ENCODE data around the gene HCK. TPM values are rescaled to one million over a fixed set of nuclear protein-coding genes. Genes with fewer than 3 reads are reported as not detected.
A peak's percentile ranks its signal among the peaks of the same experiment; 100 is the strongest.
"Not testable (repeated sequence)": the region's sequence is repeated elsewhere in the genome, so short reads cannot be mapped to it uniquely, and the experiment has no call there.

HCK gene
- total RNA-seq, 1 donor from 2014 or later, result 0.23 TPM

DNA sequence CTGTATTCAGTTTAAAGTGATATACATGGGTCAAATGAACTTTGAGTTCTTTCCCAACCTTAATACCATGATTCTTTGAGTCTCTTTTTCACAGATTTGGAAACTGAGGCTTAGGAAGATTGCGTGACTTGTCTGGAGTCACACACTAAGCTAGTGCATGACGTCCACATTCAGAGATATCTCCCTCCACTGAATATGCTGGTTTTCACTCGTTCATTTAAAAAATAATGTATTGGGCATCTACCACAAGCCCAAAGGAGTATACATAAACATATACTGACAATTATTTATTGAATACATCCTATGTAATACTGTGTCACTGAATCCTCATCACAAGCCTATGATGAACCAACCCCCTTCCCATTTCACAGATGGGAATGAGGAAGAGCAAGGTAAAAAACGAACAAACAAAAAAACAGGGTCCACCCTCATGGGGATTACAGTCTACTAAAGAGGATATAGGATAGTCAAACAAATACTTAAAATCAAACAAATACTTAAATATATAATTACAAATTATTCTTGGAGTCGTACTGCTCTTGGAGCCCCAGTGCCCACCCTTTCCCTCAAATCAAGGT is 56.9 kb downstream of the HCK start:
- no peaks in the 10 kb centered on the region for H3K9me3 Mint-ChIP-seq
- H3K27ac Mint-ChIP-seq, result no peak overlapping the region
- intact Hi-C loops (cut with micrococcal nuclease), result loop anchor here (1.0 to 5.0 kb wide), 5 partner anchors 98 to 249 kb away; partner anchors contain the start of genes ASXL1, PDRG1, PLAGL2 and POFUT1
- peaks cover 32% of the 10 kb centered on the region for H3K4me1 Mint-ChIP-seq (ENCODE audit: low read depth)
- H3K27me3 Mint-ChIP-seq (ENCODE audit: insufficient read depth), result peaks cover 8% of the 10 kb centered on the region
- no peak for DNase-seq (ENCODE audit: low spot score)
- no peak overlapping the region for H3K4me3 Mint-ChIP-seq
- peaks cover 6% of the 10 kb centered on the region for H3K36me3 Mint-ChIP-seq (ENCODE audit: low read depth)

DNA sequence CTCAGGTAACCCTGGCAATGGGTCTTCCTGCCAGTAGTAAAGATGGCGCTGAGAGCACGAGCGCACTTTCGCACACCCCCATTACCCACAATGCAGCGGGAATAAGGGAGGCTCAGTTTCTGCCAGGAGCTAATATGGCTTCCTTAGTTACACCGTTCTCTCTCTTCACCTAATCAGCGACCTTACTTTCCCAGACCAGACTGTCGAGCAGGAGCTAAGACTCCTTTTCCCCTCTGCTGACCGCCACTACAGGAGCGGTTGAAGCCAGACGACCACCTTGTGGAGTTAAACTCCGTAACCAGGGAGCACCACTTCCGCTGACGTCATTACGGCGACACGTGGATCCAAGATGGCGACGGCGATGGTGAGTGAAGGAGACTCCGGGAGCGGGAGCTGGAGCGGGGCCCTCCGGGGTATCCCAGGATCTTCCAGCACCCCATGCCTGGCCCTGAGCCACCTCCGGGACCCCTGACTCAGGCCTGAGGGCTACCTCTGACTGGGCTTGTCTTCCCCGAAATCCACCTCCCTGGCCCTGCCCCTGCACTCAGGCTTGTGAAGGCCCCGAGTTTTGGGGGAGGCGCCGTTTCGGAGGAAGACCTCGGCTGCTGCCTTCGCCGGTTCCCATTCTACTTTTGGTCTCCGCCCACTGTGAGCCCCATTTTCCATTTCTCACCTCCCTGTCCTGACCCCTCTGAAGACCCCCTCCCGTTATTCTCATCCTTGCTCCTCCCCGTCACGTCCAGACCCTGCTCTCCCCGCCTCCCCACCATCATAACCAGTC is 57.5 kb downstream of the HCK start, which contains the start of gene TM9SF4:
TSS of gene TM9SF4 (plus strand) at position 323 of the 781 bp plus-strand sequence. CDS start at position 350, 27 bp downstream.
- Mint-ChIP-seq H3K27ac (peak within 1 kb of the TSS; percentile 99), H3K9me3 (no peaks in the 10 kb centered on the region), H3K27me3 (ENCODE audit: insufficient read depth) (peaks cover 4% of the 10 kb centered on the region), H3K4me3 (peak within 1 kb of the TSS; percentile 92), H3K4me1 (ENCODE audit: low read depth) (peaks cover 35% of the 10 kb centered on the region), H3K36me3 (ENCODE audit: low read depth) (peaks cover 6% of the 10 kb centered on the region)
- peak; percentile 84 for DNase-seq (ENCODE audit: low spot score)
- intact Hi-C loops (cut with micrococcal nuclease), result loop anchor here (1.0 to 5.0 kb wide), 5 partner anchors 98 to 249 kb away; partner anchors contain the start of genes ASXL1, PDRG1, PLAGL2 and POFUT1

DNA sequence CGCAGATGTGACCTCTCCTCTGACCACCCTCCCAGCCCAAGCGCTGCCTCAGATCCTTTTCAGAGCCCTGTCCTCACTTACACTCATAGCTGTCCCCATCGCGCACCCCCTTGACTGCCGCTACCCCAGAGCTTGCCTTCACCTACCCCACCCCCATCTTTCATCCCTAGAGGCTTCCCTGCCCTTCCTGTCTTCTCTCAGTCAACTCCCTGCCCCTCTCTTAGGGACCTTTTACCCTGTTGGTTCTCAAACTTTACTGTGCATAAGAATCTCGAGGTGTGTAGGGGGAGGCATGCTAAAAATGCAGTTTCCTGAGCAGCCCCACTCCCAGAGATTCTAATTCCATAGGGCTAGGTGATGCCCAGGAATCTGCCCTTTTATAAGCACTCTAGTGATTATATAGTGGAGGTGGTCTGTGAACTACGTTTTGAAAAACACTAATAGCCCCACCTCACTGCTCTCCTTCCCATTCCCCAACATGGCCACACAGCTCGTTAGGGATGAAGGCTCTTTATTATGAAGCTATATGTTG is 58.2 kb downstream of the HCK start:
- intact Hi-C loops (cut with micrococcal nuclease), result no loop called here
- H3K9me3 Mint-ChIP-seq, result no peaks in the 10 kb centered on the region

DNA sequence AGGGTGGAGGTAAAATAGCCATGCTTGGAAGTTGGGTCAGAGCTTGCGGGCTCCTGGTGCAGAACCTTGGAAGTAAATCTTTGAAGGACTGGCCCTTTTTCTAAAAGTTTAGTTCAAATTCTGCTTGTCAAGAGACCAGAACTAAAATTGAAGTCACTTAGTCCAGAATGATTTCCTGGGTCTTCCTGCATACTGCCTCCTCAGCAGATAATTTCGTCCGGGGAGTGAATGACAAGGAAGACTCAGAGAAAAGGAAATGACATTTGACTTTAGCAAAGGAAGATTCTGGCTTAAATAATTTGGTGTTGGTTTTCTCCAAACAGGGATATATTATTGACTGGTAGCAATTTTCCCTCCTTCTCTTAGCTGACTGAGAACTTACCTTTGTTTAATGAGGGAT is 58.7 kb downstream of the HCK start:
- H3K36me3 Mint-ChIP-seq (ENCODE audit: low read depth), result peaks cover 11% of the 10 kb centered on the region

More for the DNA sequence above, 58.2 kb downstream of the HCK start:
- H3K27me3 Mint-ChIP-seq (ENCODE audit: insufficient read depth), result peaks cover 2% of the 10 kb centered on the region
- peak overlapping the region; percentile 92 for H3K4me3 Mint-ChIP-seq
- DNase-seq (ENCODE audit: low spot score), result no peak
- H3K27ac Mint-ChIP-seq, result peak overlapping the region; percentile 99
- H3K36me3 Mint-ChIP-seq (ENCODE audit: low read depth), result peaks cover 8% of the 10 kb centered on the region
- peaks cover 35% of the 10 kb centered on the region for H3K4me1 Mint-ChIP-seq (ENCODE audit: low read depth)

DNA sequence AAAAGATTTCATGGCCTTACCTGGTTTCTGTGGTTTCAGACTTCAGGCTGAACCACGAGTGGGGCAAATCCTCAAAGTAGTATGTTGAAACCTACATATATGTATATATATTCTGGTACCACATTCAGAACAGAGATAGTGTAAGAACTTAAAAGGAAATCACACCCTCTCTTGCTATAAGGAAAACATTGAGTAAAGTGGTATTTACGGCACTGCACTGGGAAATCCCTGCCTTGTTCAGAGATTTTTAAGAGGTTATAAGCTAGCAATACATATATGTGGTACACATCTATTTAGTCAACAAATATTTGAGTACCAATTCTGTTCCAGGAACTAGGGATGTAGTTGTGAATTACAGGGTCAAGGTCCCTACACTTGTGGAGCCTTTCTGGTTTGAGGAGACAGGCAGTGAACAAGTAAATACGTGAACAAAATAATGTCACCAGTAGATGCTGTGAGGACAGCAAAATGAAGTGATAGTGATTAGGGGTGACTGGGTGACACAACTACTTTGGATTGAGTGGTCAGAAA is 59.2 kb downstream of the HCK start:
- Mint-ChIP-seq H3K4me1 (ENCODE audit: low read depth) (peaks cover 37% of the 10 kb centered on the region), H3K27me3 (ENCODE audit: insufficient read depth) (peaks cover 2% of the 10 kb centered on the region), H3K36me3 (ENCODE audit: low read depth) (peaks cover 11% of the 10 kb centered on the region), H3K27ac (peak overlapping the region; percentile 34), H3K9me3 (no peaks in the 10 kb centered on the region), H3K4me3 (peak overlapping the region; percentile 92)
- DNase-seq (ENCODE audit: low spot score), result no peak
- intact Hi-C loops (cut with micrococcal nuclease), result no loop called here

More for the DNA sequence above, 58.7 kb downstream of the HCK start:
- intact Hi-C loops (cut with micrococcal nuclease), result no loop called here
- Mint-ChIP-seq H3K4me3 (peak overlapping the region; percentile 92), H3K4me1 (ENCODE audit: low read depth) (peaks cover 35% of the 10 kb centered on the region), H3K27me3 (ENCODE audit: insufficient read depth) (peaks cover 2% of the 10 kb centered on the region), H3K27ac (peak overlapping the region; percentile 99), H3K9me3 (no peaks in the 10 kb centered on the region)
- DNase-seq (ENCODE audit: low spot score), result no peak

DNA sequence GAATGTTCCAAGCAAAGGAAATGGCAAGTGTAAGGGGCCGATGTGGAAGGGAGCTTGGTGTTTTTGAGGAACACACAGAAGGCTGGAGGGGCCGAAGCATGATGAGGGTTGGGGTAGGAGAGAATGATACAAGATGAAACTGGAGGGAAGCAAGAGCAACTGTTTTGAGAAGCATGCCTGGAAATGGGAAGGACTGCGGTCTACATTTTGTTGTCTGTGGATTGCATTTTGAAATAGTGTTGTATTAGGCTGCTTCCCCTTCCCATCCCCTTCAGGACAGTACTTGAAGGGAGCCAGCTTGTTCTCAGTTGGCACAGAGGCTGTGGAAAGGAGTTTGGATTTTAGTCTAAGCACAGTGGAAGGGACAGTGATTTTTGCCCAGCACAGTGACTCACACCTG is 59.7 kb downstream of the HCK start:
- Mint-ChIP-seq H3K36me3 (ENCODE audit: low read depth) (peaks cover 11% of the 10 kb centered on the region), H3K27ac (no peak overlapping the region), H3K4me1 (ENCODE audit: low read depth) (peaks cover 42% of the 10 kb centered on the region), H3K4me3 (peak overlapping the region; percentile 92), H3K27me3 (ENCODE audit: insufficient read depth) (peaks cover 2% of the 10 kb centered on the region), H3K9me3 (no peaks in the 10 kb centered on the region)
- intact Hi-C loops (cut with micrococcal nuclease), result no loop called here
- DNase-seq (ENCODE audit: low spot score), result no peak

DNA sequence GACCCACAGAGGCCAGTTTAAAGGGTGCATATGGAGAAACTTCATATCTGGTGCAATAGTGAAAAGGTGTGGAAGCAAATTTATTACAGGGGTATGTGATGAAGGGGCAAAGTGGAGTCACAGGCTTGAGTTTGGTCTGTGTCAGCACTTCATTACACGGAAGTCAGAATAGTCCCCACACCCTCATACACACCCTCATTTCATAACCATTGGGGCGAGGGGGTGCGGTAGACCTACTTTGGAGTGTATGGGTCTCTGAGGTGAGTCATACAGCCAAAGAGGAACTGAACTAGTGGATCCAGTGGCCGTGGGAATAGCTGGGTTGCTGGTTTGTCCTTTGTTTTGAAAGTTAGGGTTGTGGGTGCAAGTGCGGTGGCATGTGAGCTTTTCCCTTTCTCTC is 60.8 kb downstream of the HCK start:
- Mint-ChIP-seq H3K4me3 (no peak overlapping the region), H3K36me3 (ENCODE audit: low read depth) (peaks cover 11% of the 10 kb centered on the region), H3K27ac (no peak overlapping the region), H3K27me3 (ENCODE audit: insufficient read depth) (peaks cover 2% of the 10 kb centered on the region), H3K4me1 (ENCODE audit: low read depth) (peaks cover 49% of the 10 kb centered on the region), H3K9me3 (no peaks in the 10 kb centered on the region)
- intact Hi-C loops (cut with micrococcal nuclease), result no loop called here
- DNase-seq (ENCODE audit: low spot score), result no peak

DNA sequence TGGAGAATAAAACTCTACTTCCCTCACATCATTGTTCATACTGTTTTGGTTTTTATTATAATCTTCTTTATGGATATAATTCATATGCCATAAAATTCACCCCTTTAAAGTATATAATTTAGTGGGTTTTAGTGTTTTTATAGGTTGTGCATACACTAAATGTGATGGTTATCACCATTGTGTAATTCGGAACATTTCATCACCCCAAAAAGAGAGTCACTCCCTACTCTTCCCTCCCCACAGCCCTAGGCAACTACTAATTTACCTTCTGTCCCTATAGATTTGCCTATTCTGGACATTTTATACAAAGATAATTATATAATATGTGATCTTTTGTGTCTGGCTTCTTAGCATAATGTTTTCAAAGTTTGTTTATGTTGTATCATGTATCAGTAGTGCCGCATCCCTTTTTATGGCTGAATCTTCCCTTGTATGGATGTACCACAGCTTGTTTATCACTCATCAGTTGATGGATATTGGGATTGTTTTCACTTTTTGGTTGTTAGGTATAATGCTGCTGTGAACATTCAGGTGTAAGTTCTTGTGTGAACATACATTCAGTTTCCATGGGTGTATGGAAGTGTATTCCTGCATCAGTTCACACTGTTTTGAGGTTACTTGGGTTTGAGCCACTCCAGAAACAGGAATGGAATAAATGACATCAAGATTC is 61.7 kb downstream of the HCK start:
- Mint-ChIP-seq H3K4me1 (ENCODE audit: low read depth) (peaks cover 49% of the 10 kb centered on the region), H3K27ac (no peak overlapping the region), H3K36me3 (ENCODE audit: low read depth) (peaks cover 11% of the 10 kb centered on the region), H3K27me3 (ENCODE audit: insufficient read depth) (peaks cover 2% of the 10 kb centered on the region), H3K9me3 (no peaks in the 10 kb centered on the region), H3K4me3 (no peak overlapping the region)
- DNase-seq (ENCODE audit: low spot score), result no peak
- intact Hi-C loops (cut with micrococcal nuclease), result no loop called here

DNA sequence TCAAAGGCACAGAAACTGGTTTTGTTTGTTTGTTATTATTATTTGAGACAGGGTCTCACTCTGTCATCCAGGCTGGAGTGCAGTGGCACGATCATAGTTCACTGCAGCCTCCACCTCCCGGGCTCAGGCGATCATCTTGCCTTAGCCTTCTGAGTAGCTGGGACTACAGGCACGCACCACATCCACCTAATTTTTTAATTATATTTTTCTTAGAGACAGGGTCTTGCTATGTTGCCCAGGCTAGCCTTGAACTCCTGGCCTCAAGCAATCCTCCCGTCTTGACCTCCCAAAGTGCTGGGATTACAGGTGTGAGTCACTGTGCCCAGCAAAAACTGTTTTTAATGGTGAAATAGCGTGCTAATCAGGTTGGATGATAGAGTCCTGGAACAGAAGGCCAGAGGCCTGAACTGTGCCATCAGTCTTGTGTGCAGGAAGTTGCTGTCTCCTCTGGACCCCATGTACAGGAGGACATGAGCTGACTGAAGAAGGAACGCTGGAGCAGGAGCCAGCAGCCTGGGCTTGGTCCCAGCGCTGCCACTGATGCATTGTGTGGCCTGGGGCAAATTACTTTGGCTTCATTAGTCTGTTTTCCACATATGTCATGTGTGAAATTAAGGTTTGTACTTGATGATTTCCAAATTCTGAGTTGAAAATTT is 62.4 kb downstream of the HCK start:
- H3K9me3 Mint-ChIP-seq, result no peaks in the 10 kb centered on the region
- H3K4me3 Mint-ChIP-seq, result no peak overlapping the region
- no peak for DNase-seq (ENCODE audit: low spot score)
- H3K27me3 Mint-ChIP-seq (ENCODE audit: insufficient read depth), result peaks cover 2% of the 10 kb centered on the region
- H3K4me1 Mint-ChIP-seq (ENCODE audit: low read depth), result peaks cover 49% of the 10 kb centered on the region
- intact Hi-C loops (cut with micrococcal nuclease), result no loop called here
- no peak overlapping the region for H3K27ac Mint-ChIP-seq
- H3K36me3 Mint-ChIP-seq (ENCODE audit: low read depth), result peaks cover 11% of the 10 kb centered on the region

DNA sequence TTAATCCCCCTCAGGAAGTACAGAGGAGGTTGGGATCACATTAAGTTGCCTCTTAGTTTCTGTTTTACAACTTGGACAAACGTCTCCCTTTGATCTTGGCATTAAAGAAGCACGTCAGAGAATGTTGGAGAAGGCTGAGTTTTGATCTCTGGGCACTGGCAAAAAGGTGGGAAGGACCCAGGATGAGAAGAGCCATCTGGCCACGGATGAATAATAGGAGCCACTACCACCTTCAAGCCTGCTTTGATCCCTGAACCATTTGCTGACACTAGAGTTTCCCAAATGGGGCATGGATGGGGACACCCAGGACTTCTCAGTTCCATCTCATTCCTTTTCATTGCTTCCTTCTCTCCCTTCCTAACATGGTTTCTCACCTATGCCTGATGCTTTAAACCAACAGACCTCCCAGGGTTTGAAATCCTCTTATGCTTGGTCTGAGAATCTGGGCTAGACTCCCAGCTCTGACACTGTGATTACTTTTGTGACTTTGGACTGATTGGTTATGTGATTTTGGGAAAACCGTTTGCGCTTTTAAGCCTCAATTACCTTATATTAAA is 63.2 kb downstream of the HCK start:
- no peaks in the 10 kb centered on the region for H3K9me3 Mint-ChIP-seq
- H3K36me3 Mint-ChIP-seq (ENCODE audit: low read depth), result peaks cover 11% of the 10 kb centered on the region
- no peak overlapping the region for H3K27ac Mint-ChIP-seq
- no peak for DNase-seq (ENCODE audit: low spot score)
- H3K4me3 Mint-ChIP-seq, result no peak overlapping the region
- intact Hi-C loops (cut with micrococcal nuclease), result no loop called here
- H3K27me3 Mint-ChIP-seq (ENCODE audit: insufficient read depth), result no peaks in the 10 kb centered on the region
- H3K4me1 Mint-ChIP-seq (ENCODE audit: low read depth), result peaks cover 47% of the 10 kb centered on the region

DNA sequence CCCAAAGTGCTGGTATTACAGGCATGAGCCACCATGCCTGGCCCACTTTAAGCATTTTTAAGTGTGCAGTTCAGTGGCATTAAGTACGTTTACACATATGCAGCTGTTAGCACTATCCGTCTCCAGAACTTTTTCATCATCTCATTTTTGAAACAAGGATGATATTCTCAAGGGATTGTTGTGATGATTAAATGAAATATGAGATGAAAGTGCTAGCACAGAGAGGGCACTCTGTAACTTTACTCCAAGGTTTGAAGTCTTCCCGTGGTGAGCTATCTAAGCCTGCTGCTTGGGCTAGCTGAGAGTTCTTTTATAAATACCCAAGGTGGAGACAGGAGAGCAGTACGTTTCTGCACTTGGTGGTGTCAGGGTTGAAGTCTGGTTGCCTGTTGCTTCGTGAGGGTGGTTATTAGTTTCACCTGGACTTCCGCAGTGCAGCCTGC is 64.1 kb downstream of the HCK start:
- H3K27me3 Mint-ChIP-seq (ENCODE audit: insufficient read depth), result no peaks in the 10 kb centered on the region
- no peak for DNase-seq (ENCODE audit: low spot score)
- peaks cover 39% of the 10 kb centered on the region for H3K4me1 Mint-ChIP-seq (ENCODE audit: low read depth)
- intact Hi-C loops (cut with micrococcal nuclease), result no loop called here
- H3K4me3 Mint-ChIP-seq, result no peak overlapping the region
- no peak overlapping the region for H3K27ac Mint-ChIP-seq
- no peaks in the 10 kb centered on the region for H3K9me3 Mint-ChIP-seq
- peaks cover 11% of the 10 kb centered on the region for H3K36me3 Mint-ChIP-seq (ENCODE audit: low read depth)

DNA sequence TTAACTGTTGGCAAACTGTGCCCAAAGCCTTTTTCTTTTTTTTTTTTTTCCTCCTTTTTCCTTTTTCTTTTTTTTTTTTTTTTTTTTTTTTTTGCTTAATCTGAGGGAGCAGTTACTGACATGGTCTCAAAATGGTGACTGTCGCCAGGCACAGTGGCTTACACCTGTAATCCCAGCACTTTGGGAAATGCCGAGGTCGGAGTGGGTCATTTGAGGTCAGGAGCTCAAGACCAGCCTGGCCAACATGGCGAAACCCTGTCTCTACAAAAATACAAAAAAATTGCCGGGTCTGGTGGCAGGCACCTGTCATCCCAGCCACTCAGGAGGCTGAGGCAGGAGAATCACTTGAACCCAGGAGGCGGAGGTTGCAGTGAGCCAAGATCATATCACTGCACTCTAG is 64.8 kb downstream of the HCK start:
- H3K36me3 Mint-ChIP-seq (ENCODE audit: low read depth); H3K27ac Mint-ChIP-seq; H3K27me3 Mint-ChIP-seq (ENCODE audit: insufficient read depth); DNase-seq (ENCODE audit: low spot score); H3K4me3 Mint-ChIP-seq; intact Hi-C loops (cut with micrococcal nuclease); H3K9me3 Mint-ChIP-seq: not testable (repeated sequence)
- H3K4me1 Mint-ChIP-seq (ENCODE audit: low read depth), result peaks cover 32% of the 10 kb centered on the region

All from activated T-helper 1 cell treated with anti-CD3 and anti-CD28 coated beads, Interleukin-12 subunit alpha, Interleukin-12 subunit beta, Interleukin-2, Interleukin-4 antibody, amounts not matched to agents 30 ng/mL and 10 ng/mL and 1 ng/mL, durations not matched to agents 14 hours and 24 hours and 36 hours (primary cell).